ENCODE measurements around the gene CENPV.
"Not testable (repeated sequence)": the region's sequence is repeated elsewhere in the genome, so short reads cannot be mapped to it uniquely, and the experiment has no call there.

CENPV gene

DNA sequence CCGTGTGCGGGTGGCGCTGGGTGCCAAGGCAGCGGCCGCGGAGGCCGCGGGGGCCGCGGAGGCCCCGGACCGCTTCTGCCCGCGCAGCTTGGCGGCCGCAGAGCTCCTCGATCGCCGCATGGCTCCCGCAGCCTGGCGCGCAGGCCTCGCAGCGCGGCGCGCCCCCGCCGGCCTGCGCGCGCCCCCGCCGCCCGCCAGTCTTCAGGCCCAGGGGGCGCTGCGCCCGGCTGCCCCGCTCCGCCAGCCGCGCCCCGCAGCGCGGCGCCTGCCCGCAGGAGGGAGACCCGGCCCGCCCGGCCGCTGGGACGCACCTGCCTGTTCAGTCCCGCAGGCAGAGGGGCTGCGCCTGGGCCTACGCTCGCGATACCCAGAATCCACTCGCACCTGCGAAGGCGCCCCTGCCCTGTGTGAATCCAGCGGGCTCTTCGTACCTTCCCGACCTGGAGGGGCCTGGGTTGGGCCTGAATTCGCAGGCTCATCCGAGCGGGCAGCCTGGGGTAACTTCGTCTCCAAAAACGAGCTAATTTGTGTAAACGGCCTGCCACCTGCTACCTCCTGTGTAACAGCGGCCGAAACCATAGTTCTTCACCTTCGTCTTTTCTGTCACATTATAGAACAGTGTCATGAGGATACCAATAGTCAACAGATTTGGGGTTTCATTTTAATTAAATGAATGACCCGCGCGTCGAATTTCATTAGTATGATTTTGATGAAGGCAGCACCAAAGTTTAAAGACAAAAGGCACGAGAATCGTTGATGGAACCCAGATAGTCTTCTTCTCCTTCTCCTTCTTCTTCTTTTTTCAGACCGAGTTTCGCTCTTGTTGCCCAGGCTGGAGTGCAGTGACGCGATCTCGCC is at the start of gene CENPV:
Gene CENPV, minus strand, starts transcription at position 153 of the 858 bp plus-strand sequence. Its CDS starts 33 bp downstream, at position 120.
- peak within 1 kb of the TSS; percentile 63 for H3K4me3 ChIP-seq (replicated peaks; ENCODE audit: low read depth, low read length)
- peak; percentile 29 for DNase-seq (ENCODE audit: low read depth)
- TF ChIP-seq CTCF (IDR thresholded peaks at IDR 0.05; ENCODE audit: low read length, missing control alignments) = no peak

DNA sequence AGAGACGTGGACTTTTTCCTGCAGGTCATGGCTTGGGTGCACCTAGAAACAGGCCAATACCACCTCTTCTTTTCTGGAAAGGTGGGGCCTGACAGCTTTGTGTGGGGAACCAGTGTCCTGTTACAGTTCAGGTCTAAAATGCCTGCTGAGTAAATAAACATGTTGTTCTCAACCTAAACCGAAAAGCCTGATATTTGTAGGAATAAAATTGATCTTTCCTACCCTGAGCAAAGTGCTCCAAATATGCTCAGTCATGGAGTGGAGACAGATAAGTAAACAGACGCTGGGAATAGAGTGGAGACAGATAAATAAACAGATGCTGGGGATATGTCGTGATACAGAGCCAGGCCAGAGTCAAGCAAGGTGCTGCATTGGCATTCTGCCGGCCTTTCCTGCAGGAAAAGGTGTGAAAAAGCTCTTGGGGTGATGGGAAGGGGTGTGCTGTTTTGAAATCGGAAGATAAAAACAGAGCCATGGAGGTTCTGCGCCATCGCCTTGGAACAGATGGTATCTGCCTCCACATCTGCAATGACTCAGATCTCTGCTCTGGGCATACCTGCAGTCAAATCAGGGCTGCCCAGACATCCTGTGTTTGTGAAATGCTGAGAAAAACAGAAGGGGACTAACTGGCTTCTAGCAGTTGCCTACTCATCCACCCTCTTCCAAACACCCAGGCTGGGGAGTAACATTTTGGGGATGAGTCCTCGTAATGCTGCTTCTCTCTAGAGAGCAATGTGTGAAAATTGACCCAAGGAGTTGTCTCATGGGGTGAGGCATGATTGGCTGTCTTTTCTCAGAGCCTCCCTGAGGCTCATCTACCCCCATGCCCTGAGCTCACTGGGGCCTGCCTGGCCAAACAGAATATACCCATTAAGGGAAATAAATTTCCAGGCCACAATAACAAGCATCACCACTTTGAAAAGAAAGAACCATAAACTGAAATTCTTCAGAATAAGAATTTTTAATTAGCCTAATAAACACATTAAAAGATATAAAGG is 45.3 kb upstream of the CENPV start:
- DNase-seq (ENCODE audit: low read depth) = no peak
- no peak overlapping the region for H3K4me3 ChIP-seq (replicated peaks; ENCODE audit: low read depth, low read length)
- no peak for TF ChIP-seq CTCF (IDR thresholded peaks at IDR 0.05; ENCODE audit: low read length, missing control alignments)

DNA sequence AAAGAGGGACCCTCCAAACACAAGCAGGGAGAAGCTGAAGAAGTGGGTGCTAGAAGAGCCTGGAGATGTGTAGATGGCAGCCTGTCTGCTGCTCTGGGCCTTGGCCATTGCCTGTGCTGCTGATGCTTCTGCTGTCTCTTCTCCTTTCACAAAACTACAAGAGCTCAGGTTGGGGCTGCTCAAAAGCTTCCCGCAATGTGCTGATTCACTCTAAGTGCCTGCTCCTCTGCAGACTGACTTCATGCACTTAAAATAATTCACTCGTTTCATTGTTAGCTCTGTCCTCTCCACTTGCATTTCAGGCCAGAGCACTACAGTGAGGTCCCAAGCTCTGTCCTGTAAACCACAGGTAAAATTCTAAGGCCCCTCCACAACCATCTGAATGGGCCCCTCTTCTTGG is 43.4 kb upstream of the CENPV start:
- DNase-seq (ENCODE audit: low read depth); H3K4me3 ChIP-seq (replicated peaks; ENCODE audit: low read depth, low read length): not testable (repeated sequence)

DNA sequence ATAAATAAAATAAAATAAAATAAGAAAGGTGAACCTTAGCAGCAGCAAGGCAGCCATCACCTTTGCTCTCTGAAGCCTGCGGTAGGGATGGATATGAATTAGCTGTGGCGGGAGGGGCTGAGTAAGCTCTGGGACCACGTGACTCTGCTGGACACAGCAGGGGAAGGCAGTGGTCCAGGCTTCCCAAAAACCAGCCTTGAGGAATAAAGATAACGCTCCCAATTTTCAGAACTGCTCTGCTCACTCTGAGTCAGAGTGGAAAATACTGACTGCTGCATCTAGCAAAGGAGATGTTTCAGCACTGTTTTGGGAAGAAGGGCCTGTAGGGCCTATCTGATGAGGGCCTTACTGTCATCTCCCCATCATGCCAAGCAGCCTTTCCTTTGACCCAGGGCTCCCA is 42.6 kb upstream of the CENPV start:
- DNase-seq (ENCODE audit: low read depth); H3K4me3 ChIP-seq (replicated peaks; ENCODE audit: low read depth, low read length): not testable (repeated sequence)

DNA sequence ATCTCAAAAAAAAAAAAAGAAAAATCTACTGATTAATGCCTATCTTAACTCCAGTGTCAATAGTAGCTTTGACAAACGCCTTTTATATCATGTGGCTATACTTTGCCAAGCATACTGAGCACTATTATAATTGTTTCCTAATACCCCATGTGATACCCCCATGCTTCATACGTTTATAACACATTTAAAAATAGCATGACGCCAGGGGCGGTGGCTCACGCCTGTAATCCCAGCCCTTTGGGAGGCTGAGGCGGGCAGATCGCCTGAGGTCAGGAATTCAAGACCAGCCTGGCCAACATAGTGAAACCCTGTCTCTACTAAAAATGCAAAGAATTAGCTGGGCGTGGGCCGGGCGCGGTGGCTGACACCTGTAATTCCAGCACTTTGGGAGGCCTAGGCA is 39.2 kb upstream of the CENPV start:
- H3K4me3 ChIP-seq (replicated peaks; ENCODE audit: low read depth, low read length); DNase-seq (ENCODE audit: low read depth): not testable (repeated sequence)

- TF ChIP-seq CTCF (IDR thresholded peaks at IDR 0.05; ENCODE audit: low read length, missing control alignments) = no peak
- H3K4me3 ChIP-seq (replicated peaks; ENCODE audit: low read depth, low read length) = no peak overlapping the region
These were observed 38.2 kb upstream of the CENPV start for GRCh38 chr17:16391451-16391850.

GRCh38 chr17:16386126-16386507 is 32.8 kb upstream of the CENPV start:
- not testable (repeated sequence) for H3K4me3 ChIP-seq (replicated peaks; ENCODE audit: low read depth, low read length); DNase-seq (ENCODE audit: low read depth)

More at GRCh38 chr17:16391451-16391850, 38.2 kb upstream of the CENPV start:
- DNase-seq (ENCODE audit: low read depth) = no peak

DNA sequence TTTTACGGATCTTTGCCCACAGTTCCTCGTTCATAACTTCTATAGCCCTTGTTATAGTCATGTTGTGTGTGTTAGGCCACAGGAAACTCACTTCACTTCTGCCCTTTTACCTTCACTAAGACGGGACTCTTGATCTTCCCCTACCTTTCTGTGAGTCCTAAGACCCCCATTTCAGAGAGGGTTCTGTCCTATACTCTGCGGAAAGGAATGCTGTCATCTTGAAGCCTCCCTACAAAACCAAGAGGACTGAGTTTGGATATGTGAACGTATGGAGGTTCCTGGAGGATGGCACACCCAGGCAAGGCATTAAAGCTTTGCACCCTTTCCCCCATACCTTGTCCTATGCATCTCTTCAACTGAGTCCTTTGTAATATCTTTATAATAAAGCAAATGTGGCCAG is 31.3 kb upstream of the CENPV start:
- TF ChIP-seq CTCF (IDR thresholded peaks at IDR 0.05; ENCODE audit: low read length, missing control alignments) = no peak
- no peak overlapping the region for H3K4me3 ChIP-seq (replicated peaks; ENCODE audit: low read depth, low read length)
- no peak for DNase-seq (ENCODE audit: low read depth)

All from fibroblast of pulmonary artery (primary cell).